ENCODE data around the gene STK32B.

- TF ChIP-seq CTCF (IDR thresholded peaks at IDR 0.05) (no peak), POLR2A (IDR thresholded peaks at IDR 0.05) (no peak)
Observed at GRCh38 chr4:5277079-5277478, 225.8 kb downstream of the STK32B start.

Data from stomach (tissue), 4 donors.